Activated naive CD4-positive, alpha-beta T cell treated with anti-CD3 and anti-CD28 coated beads for 36 hours (primary cell): ENCODE data around the gene NINJ2. TPM values are rescaled to one million over a fixed set of nuclear protein-coding genes. Genes with fewer than 3 reads are reported as not detected.
"Not testable (repeated sequence)": the region's sequence is repeated elsewhere in the genome, so short reads cannot be mapped to it uniquely, and the experiment has no call there.

Experiments
- CTCF ChIA-PET: fragments of 350-600 bp; sonication (Branson Sonifier 250); formaldehyde crosslinking; loops from one replicate; lab custom pipeline; 2021; ENCODE audit warnings: antibody characterized with exemption; lab: Charles Lee
- DNase-seq: peaks from one replicate; pipeline ENCODE4 v3.0.0-alpha.2; 2020
- H3K27ac Mint-ChIP-seq: one replicate; pipeline ENCODE4 v1.8.0; 2021; ENCODE audit warnings: mild to moderate bottlenecking, mixed read lengths
- H3K27me3 Mint-ChIP-seq: one replicate; pipeline ENCODE4 v1.8.0; 2021; ENCODE audit warnings: low read depth, mixed read lengths
- H3K36me3 Mint-ChIP-seq: one replicate; pipeline ENCODE4 v1.8.0; 2021; ENCODE audit warnings: low read depth, mixed read lengths
- H3K4me1 Mint-ChIP-seq: one replicate; pipeline ENCODE4 v1.8.0; 2021; ENCODE audit warnings: low read depth, mixed read lengths
- H3K4me3 Mint-ChIP-seq: one replicate; pipeline ENCODE4 v1.8.0; 2021; ENCODE audit warnings: mild to moderate bottlenecking, moderate library complexity, mixed read lengths
- H3K9me3 Mint-ChIP-seq: one replicate; pipeline ENCODE4 v1.8.0; 2021; ENCODE audit warnings: mixed read lengths
- intact Hi-C: fragments of 100-400 bp; cut with micrococcal nuclease; formaldehyde crosslinking; loops from one replicate; pipeline ENCODE4 v1.15.1; 2023
- total RNA-seq, 2 experiments: library from RNA; stranded (reverse); gene quantifications; one replicate each; pipeline ENCODE4 v1.2.3, GENCODE V29; 2021

Gene NINJ2
- total RNA-seq, 2 experiments from 2014 or later = 1.8 to 2.5 TPM

GRCh38 chr12:645563-646071, 17.6 kb downstream of the NINJ2 start:
- DNase-seq = no peak
- H3K36me3 Mint-ChIP-seq = no peaks in the 10 kb centered on the region
- peaks cover 34% of the 10 kb centered on the region for H3K4me1 Mint-ChIP-seq
- CTCF ChIA-PET = no interaction called here
- H3K4me3 Mint-ChIP-seq = no peak overlapping the region
- H3K27ac Mint-ChIP-seq = no peak overlapping the region
- no peaks in the 10 kb centered on the region for H3K9me3 Mint-ChIP-seq
- no peaks in the 10 kb centered on the region for H3K27me3 Mint-ChIP-seq
- intact Hi-C loops = no loop called here

DNA sequence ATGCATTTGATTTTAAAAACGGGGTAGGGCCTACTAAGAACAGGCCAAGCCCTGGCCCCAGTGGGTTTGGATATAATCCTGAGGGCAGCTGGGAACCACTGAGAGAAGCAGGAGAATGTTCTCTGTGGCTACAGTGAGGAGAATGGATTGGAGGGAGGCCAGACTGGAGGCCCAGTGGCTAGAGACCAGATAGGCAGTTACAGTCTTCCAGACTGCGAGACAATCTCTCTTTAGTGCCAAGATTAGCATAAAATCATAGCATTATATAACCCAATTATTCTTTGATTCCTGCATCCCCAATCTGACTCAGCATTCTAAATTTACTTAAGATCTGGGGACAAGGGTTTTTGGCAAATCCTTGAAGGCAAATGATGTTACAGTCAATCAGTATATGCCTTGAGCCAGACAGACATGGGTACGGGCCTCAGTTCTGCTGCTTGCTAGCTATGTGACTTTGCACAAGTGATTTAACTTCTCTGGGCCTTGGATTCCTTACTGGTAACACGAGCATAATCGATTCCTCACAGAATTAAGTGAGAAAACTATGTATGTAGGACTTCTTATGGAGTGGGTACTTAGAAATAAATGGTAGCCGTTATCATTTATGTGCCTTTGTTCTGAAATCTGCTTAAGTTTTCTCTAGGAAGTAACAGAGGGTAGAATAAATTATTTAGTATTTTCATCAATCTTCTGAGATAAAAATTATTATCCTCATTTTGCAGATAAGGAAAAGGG, 18.3 kb downstream of the NINJ2 start:
- CTCF ChIA-PET = no interaction called here
- no peak for DNase-seq
- Mint-ChIP-seq H3K27ac (no peak overlapping the region), H3K27me3 (no peaks in the 10 kb centered on the region), H3K36me3 (no peaks in the 10 kb centered on the region), H3K4me1 (peaks cover 40% of the 10 kb centered on the region), H3K9me3 (no peaks in the 10 kb centered on the region), H3K4me3 (no peak overlapping the region)
- intact Hi-C loops = no loop called here

- intact Hi-C loops = no loop called here
- no peaks in the 10 kb centered on the region for H3K27me3 Mint-ChIP-seq
- CTCF ChIA-PET = interaction anchor here (0.5 kb wide), 1 partner anchor 170 kb away, joined by 5 read pairs; no protein-coding TSS in a partner anchor
Observed at GRCh38 chr12:644303-644639, 19.0 kb downstream of the NINJ2 start.

DNA sequence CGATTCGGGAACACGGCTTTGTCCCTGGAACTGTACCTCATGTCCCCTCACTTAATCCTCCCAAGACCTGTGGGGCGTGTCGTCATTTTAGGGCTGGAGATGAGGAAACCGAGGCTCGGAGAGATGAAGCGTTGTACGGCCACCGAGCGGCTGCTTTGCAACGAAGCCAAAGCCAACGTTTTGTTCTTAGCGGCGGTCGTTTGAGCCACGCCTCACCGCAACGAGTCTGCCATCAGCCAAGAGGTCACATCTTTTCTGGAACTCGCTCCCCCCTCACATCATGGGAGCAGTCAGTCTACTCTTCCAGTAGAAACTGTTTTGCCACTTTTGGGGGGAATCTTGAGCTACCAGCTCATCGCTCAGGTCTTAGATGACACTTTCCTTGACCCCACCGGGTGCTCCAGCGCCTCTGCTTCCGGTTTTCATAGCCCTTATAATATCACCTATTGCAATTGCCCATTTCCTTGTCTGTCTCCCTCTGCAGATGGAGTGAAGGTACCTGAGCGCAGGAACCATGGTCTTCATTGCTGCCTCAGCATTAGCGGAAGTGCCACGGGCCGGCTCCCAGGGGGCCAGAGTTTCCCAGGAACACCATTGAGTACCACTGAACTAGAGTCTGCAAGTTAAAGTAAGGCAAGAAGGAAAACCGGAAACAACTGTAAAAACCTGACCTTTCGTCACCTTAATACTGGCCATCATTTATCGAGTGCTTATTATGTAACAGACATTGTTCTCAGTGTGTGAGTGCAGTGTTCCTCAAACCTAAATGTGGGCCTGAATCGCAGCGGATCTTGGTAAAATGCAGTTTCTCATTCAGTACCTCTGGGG, 19.6 kb downstream of the NINJ2 start:
- CTCF ChIA-PET = interaction anchor here (0.5 to 1.0 kb wide), 2 partner anchors 30 to 171 kb away, joined by 3 to 5 read pairs; no protein-coding TSS in a partner anchor
- Mint-ChIP-seq H3K27me3 (no peaks in the 10 kb centered on the region), H3K27ac (peak overlapping the region; percentile 80), H3K4me1 (peaks cover 53% of the 10 kb centered on the region), H3K4me3 (peak overlapping the region; percentile 74), H3K36me3 (no peaks in the 10 kb centered on the region), H3K9me3 (no peaks in the 10 kb centered on the region)
- DNase-seq = peak; percentile 23
- intact Hi-C loops = loop anchor here (1.0 to 2.0 kb wide), 2 partner anchors 67 to 109 kb away; partner anchors contain the start of gene WNK1

More at GRCh38 chr12:644303-644639, 19.0 kb downstream of the NINJ2 start:
- Mint-ChIP-seq H3K9me3 (no peaks in the 10 kb centered on the region), H3K4me3 (peak overlapping the region; percentile 74), H3K27ac (no peak overlapping the region), H3K4me1 (peaks cover 47% of the 10 kb centered on the region), H3K36me3 (no peaks in the 10 kb centered on the region)
- no peak for DNase-seq

DNA sequence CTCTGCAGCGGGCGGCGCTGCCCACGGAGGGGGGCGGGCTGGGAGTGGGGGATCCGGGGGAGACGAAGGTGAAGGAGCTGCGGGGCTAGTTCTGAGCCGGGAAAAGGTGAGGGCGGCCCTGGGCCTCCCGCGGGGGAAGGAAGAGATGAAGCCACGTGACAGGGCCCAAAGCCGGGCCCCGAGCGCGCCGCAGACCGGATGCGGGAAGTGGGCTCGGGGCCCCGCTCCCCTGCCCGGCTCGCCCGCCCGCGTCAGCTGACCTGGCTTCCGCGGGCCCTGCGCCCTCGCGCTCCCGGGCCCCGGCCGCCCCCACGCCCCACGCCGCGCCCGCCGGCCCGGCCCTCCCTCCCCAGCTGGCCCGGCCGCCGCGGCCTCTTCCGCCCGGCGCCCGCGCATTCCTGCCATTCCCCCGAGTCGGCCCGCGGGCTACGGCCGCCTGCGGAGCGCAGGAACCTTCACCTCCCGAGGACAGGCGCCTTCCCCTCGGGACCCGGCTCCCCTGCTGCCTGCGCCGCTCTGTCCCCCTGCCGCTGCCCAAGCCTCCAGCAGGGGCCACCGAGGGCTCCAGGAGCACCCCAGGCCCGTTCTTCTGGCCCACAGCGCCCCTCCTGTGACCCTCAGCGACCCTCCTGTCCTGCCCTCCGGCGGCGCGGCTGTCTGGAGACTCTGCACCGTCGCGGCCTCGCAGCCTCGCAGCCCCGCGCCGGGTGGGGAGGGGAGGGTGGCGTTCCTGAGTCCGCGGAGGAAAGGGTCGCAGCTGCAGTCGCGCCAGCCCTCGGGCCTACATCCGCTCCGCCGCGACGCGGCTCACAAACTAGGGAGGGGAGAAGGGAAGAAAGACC, 20.4 kb downstream of the NINJ2 start:
- intact Hi-C loops = loop anchor here (1.0 to 2.0 kb wide), 2 partner anchors 66 to 109 kb away; partner anchors contain the start of gene WNK1
- CTCF ChIA-PET = interaction anchor here (0.8 to 1.5 kb wide), 3 partner anchors 23 to 67 kb away, joined by 3 to 4 read pairs (median 3); no protein-coding TSS in a partner anchor
- Mint-ChIP-seq H3K4me3 (peak overlapping the region; percentile 74), H3K36me3 (no peaks in the 10 kb centered on the region), H3K27me3 (no peaks in the 10 kb centered on the region), H3K27ac (peak overlapping the region; percentile 81), H3K9me3 (no peaks in the 10 kb centered on the region), H3K4me1 (peaks cover 58% of the 10 kb centered on the region)
- DNase-seq = peak; percentile 81

- peaks cover 57% of the 10 kb centered on the region for H3K4me1 Mint-ChIP-seq
- H3K4me3 Mint-ChIP-seq, H3K36me3 Mint-ChIP-seq, H3K27me3 Mint-ChIP-seq, H3K9me3 Mint-ChIP-seq, DNase-seq, H3K27ac Mint-ChIP-seq, intact Hi-C loops: not testable (repeated sequence)
- CTCF ChIA-PET = interaction anchor here (1.0 kb wide), 1 partner anchor 27 kb away, joined by 3 read pairs; no protein-coding TSS in a partner anchor
Observed at GRCh38 chr12:641321-641720, 21.9 kb downstream of the NINJ2 start.

DNA sequence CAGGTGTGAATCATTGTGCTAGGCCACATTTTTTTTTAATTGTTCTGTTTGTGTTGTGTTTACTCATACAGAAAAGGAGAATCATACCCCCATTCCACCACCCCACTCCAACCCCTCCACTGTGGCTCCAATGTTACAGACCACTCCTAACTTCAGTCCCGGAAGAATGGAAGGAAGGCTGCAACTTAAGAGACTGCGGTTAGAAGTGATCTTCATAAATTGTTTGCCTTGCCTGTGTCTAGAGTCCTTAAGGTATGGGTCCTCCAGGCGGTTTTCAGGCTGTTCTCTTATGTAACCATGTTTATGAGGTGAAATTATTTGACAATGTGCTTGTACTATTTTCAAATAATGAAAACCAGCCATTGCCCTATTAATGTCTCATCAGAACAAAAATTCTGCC, 22.5 kb downstream of the NINJ2 start:
- H3K36me3 Mint-ChIP-seq = no peaks in the 10 kb centered on the region
- peak overlapping the region; percentile 82 for H3K27ac Mint-ChIP-seq
- no peak overlapping the region for H3K4me3 Mint-ChIP-seq
- CTCF ChIA-PET = interaction anchor here (1.5 kb wide), 1 partner anchor 111 kb away, joined by 5 read pairs; no protein-coding TSS in a partner anchor
- H3K27me3 Mint-ChIP-seq = no peaks in the 10 kb centered on the region
- H3K9me3 Mint-ChIP-seq = no peaks in the 10 kb centered on the region
- intact Hi-C loops = no loop called here
- H3K4me1 Mint-ChIP-seq = peaks cover 57% of the 10 kb centered on the region
- DNase-seq = no peak

DNA sequence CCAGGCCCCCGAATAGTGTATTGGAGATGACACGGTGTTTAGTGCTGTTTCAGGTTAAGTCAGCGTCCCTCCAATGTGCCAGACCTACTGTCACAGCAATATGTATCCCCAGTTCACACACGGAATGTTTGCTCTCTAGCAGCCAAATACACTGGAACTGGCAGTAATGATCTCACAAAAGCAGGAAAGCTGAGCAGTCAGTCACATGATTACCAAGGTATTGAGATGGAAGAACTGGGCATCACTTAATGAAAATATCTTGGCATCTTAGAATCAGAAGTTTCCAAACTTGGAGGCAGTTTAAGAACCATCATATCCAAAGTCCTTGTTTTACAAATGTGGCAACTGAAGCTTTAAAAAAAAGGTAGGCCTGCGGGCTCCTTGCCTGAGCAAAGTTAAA, 23.3 kb downstream of the NINJ2 start:
- Mint-ChIP-seq H3K27ac (peak overlapping the region; percentile 82), H3K27me3 (no peaks in the 10 kb centered on the region), H3K9me3 (no peaks in the 10 kb centered on the region), H3K4me1 (peaks cover 52% of the 10 kb centered on the region), H3K4me3 (no peak overlapping the region), H3K36me3 (no peaks in the 10 kb centered on the region)
- no peak for DNase-seq
- intact Hi-C loops = loop anchor here (1.0 kb wide), 5 partner anchors 18 to 111 kb away; no protein-coding TSS in a partner anchor
- CTCF ChIA-PET = interaction anchor here (1.5 to 1.7 kb wide), 2 partner anchors 25 to 111 kb away, joined by 4 to 5 read pairs; no protein-coding TSS in a partner anchor

GRCh38 chr12:639566-639965, 23.7 kb downstream of the NINJ2 start:
- H3K27ac Mint-ChIP-seq = peak overlapping the region; percentile 82

GRCh38 chr12:638953-639557, 24.2 kb downstream of the NINJ2 start:
- Mint-ChIP-seq H3K36me3 (no peaks in the 10 kb centered on the region), H3K27me3 (no peaks in the 10 kb centered on the region), H3K9me3 (no peaks in the 10 kb centered on the region), H3K4me3 (no peak overlapping the region), H3K4me1 (peaks cover 48% of the 10 kb centered on the region), H3K27ac (peak overlapping the region; percentile 82)
- DNase-seq = no peak
- intact Hi-C loops = loop anchor here (1.0 kb wide), 5 partner anchors 17 to 112 kb away; no protein-coding TSS in a partner anchor
- CTCF ChIA-PET = interaction anchor here (1.5 to 1.7 kb wide), 2 partner anchors 24 to 112 kb away, joined by 4 to 5 read pairs; no protein-coding TSS in a partner anchor

More at GRCh38 chr12:639566-639965, 23.7 kb downstream of the NINJ2 start:
- intact Hi-C loops = loop anchor here (1.0 kb wide), 5 partner anchors 17 to 112 kb away; no protein-coding TSS in a partner anchor
- no peaks in the 10 kb centered on the region for H3K27me3 Mint-ChIP-seq
- no peaks in the 10 kb centered on the region for H3K36me3 Mint-ChIP-seq
- H3K4me3 Mint-ChIP-seq = no peak overlapping the region
- CTCF ChIA-PET = interaction anchor here (1.5 to 1.7 kb wide), 2 partner anchors 25 to 112 kb away, joined by 4 to 5 read pairs; no protein-coding TSS in a partner anchor
- DNase-seq = peak; percentile 51
- no peaks in the 10 kb centered on the region for H3K9me3 Mint-ChIP-seq
- H3K4me1 Mint-ChIP-seq = peaks cover 52% of the 10 kb centered on the region

GRCh38 chr12:636632-637031, 26.6 kb downstream of the NINJ2 start:
- intact Hi-C loops = no loop called here
- Mint-ChIP-seq H3K36me3 (no peaks in the 10 kb centered on the region), H3K27me3 (no peaks in the 10 kb centered on the region), H3K4me1 (peaks cover 47% of the 10 kb centered on the region), H3K9me3 (no peaks in the 10 kb centered on the region), H3K4me3 (no peak overlapping the region), H3K27ac (no peak overlapping the region)
- CTCF ChIA-PET = interaction anchor here (0.6 kb wide), 1 partner anchor 64 kb away, joined by 3 read pairs; no protein-coding TSS in a partner anchor
- DNase-seq = no peak
